ENCODE data around the gene MRPL2. TPM values are rescaled to one million over a fixed set of nuclear protein-coding genes. Genes with fewer than 3 reads are reported as not detected.

The MRPL2 gene
- total RNA-seq, 1 donor from 2014 or later: 45.7 TPM

DNA sequence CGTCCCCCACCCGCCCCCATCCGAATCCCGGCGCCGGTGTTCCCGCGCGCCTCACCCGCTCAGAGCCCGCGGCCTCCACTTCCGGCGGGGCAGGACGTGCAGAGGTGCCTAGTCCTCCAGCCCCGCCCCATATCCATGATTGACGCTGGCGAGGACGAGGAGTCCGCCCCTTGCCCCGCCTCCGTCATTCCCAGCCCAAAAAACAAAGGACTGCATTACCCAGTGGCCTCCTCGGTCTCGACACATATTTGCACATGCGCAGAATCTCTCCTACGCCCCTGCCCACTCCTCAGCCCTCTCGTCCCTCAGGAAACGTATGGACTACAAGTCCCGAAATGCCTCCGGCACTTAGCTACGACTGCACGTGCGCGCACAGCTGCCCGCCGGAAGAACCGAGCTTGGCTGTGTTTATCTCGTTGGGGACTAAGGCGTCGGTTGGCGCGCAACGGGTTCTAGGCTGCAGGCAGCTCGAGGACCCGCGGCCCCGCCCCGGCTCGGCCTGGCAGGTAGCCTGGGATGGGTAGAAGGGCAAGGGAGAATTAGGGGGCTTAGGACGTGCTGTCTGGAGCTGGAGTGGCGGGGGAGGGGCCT is 45.3 kb downstream of the MRPL2 start, which contains the start of the genes KLHDC3 and MEA1:
Gene KLHDC3 (plus strand): TSS at position 407 of the 591 bp plus-strand sequence. CDS start 2,944 bp downstream, outside the sequence.
Gene MEA1 (minus strand): TSS at position 104 of the 591 bp plus-strand sequence. CDS start 133 bp downstream, outside the sequence.
- Mint-ChIP-seq H3K4me3 (peak within 1 kb of the TSS; percentile 97), H3K9me3 (no peaks in the 10 kb centered on the region), H3K36me3 (ENCODE audit: low read depth) (peaks cover under 1% of the 10 kb centered on the region), H3K27ac (ENCODE audit: unreplicated experiment) (peak within 1 kb of the TSS; percentile 96), H3K4me1 (peaks cover 30% of the 10 kb centered on the region), H3K27me3 (ENCODE audit: low read depth) (no peaks in the 10 kb centered on the region)
- TF ChIP-seq, protein P1, sequence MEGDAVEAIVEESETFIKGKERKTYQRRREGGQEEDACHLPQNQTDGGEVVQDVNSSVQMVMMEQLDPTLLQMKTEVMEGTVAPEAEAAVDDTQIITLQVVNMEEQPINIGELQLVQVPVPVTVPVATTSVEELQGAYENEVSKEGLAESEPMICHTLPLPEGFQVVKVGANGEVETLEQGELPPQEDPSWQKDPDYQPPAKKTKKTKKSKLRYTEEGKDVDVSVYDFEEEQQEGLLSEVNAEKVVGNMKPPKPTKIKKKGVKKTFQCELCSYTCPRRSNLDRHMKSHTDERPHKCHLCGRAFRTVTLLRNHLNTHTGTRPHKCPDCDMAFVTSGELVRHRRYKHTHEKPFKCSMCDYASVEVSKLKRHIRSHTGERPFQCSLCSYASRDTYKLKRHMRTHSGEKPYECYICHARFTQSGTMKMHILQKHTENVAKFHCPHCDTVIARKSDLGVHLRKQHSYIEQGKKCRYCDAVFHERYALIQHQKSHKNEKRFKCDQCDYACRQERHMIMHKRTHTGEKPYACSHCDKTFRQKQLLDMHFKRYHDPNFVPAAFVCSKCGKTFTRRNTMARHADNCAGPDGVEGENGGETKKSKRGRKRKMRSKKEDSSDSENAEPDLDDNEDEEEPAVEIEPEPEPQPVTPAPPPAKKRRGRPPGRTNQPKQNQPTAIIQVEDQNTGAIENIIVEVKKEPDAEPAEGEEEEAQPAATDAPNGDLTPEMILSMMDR (conservative IDR thresholded peaks at IDR 0.05): no peak
- DNase-seq (ENCODE audit: low read depth, low spot score): peak; percentile 96

DNA sequence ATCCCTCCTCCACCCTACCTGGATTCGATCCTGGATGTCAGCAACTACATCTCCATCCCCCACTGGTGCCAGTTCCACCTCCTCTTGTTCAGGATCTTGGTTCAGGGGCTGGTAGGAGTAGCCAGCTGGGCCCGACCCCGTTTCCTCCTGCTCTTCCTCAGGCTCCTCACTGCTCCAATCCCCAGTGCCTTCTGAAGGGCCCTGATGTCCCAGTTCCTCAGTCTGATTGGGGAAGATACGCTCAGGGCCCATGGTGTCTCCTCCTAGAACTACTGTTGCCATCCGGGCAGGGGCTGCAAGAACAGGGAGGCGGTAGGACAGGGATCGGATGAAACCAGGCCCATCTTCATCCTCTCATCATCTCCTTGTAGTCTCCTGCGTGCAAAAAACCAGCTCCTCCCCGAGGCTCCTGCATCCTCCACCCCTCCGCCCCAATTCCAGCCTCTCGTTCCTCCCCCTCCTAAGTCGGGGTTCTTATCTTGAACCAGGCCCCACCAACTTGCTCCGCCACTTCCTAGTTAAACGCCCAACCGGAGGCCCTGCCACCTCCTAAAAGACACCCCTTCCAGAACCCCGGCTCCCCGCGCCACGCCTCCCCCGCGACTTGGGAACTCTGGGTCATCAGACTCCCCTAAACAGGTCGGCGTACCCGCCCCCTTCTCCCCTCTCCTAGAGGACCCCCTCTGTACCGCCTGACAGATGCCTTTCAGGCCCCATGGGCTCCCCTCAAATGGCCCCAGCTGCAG is 46.0 kb downstream of the MRPL2 start:
- Mint-ChIP-seq H3K27me3 (ENCODE audit: low read depth) (no peaks in the 10 kb centered on the region), H3K27ac (ENCODE audit: unreplicated experiment) (peak overlapping the region; percentile 87), H3K9me3 (no peaks in the 10 kb centered on the region), H3K36me3 (ENCODE audit: low read depth) (no peaks in the 10 kb centered on the region), H3K4me1 (peaks cover 30% of the 10 kb centered on the region), H3K4me3 (peak overlapping the region; percentile 97)
- DNase-seq (ENCODE audit: low read depth, low spot score): no peak
- TF ChIP-seq, protein P1 (conservative IDR thresholded peaks at IDR 0.05): no peak

DNA sequence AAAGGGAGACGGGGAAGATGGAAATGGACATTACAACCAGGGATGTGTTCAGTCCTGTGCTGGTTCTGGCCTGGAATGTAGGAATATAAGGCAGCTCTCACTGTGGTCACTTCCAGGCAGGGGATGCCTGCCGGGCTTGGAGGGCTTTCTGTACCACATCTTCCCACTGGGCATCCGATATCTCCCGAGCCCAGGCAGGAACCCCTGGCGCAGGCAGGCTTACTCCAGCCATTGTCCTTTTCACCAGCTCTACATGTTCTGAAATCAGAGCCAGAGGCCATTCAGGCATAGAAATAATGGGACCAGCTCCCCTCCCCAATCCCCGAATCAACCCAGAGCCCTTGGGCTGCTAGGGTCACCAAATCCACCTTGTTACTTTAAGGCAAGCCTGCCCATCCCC is 46.9 kb downstream of the MRPL2 start:
- Mint-ChIP-seq H3K27ac (ENCODE audit: unreplicated experiment) (peak overlapping the region; percentile 59), H3K36me3 (ENCODE audit: low read depth) (peaks cover 3% of the 10 kb centered on the region), H3K9me3 (no peaks in the 10 kb centered on the region), H3K4me1 (peaks cover 30% of the 10 kb centered on the region), H3K4me3 (peak overlapping the region; percentile 97), H3K27me3 (ENCODE audit: low read depth) (no peaks in the 10 kb centered on the region)
- TF ChIP-seq, protein P1 (conservative IDR thresholded peaks at IDR 0.05): no peak
- DNase-seq (ENCODE audit: low read depth, low spot score): no peak

DNA sequence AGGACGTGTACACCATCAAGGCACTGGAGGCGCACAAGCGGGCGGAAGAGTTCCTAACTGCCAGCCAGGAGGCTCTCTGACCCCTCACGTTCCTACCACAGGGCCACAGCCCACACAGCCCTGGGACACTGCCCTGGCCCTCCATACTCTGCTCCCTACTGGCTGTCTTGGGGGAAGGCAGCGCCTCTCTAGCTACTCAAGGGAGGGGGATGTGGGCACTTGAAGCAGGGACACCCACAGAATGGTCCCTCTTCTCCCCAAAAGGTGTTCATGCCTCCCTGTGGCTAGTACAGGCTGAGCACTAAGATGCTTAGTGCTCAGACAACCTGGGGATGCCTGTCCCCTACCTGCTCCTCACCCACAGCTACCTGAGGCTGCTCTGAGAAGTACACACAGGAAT is 48.0 kb downstream of the MRPL2 start:
- H3K27me3 Mint-ChIP-seq (ENCODE audit: low read depth): no peaks in the 10 kb centered on the region
- H3K9me3 Mint-ChIP-seq: no peaks in the 10 kb centered on the region
- H3K4me3 Mint-ChIP-seq: peak overlapping the region; percentile 97
- no peak overlapping the region for H3K27ac Mint-ChIP-seq (ENCODE audit: unreplicated experiment)
- peaks cover 4% of the 10 kb centered on the region for H3K36me3 Mint-ChIP-seq (ENCODE audit: low read depth)
- DNase-seq (ENCODE audit: low read depth, low spot score): no peak
- TF ChIP-seq, protein P1 (conservative IDR thresholded peaks at IDR 0.05): no peak
- H3K4me1 Mint-ChIP-seq: peaks cover 30% of the 10 kb centered on the region

DNA sequence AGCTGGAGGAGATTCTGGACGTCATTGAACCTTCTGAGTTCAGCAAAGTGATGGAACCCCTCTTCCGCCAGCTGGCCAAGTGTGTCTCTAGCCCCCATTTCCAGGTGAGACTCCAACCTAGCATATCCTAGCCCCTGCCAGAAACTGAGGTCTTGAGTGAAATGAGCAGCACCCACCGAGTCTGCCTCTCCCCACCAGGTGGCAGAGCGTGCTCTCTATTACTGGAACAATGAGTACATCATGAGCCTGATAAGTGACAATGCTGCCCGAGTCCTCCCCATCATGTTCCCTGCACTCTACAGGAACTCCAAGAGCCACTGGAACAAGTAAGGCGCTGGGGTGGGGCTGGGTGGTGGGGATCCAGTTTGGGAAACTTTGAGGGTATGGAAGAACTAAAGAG is 50.1 kb downstream of the MRPL2 start:
- DNase-seq (ENCODE audit: low read depth, low spot score): peak; percentile 27
- no peaks in the 10 kb centered on the region for H3K9me3 Mint-ChIP-seq

More for the DNA sequence above, 50.1 kb downstream of the MRPL2 start:
- Mint-ChIP-seq H3K27me3 (ENCODE audit: low read depth) (no peaks in the 10 kb centered on the region), H3K4me1 (peaks cover 20% of the 10 kb centered on the region), H3K36me3 (ENCODE audit: low read depth) (peaks cover 8% of the 10 kb centered on the region), H3K27ac (ENCODE audit: unreplicated experiment) (no peak overlapping the region), H3K4me3 (peak overlapping the region; percentile 51)
- TF ChIP-seq, protein P1 (conservative IDR thresholded peaks at IDR 0.05): peak; percentile 59
